Adrenal gland (tissue), 5 donors: Measurements from ENCODE around the gene SYT7.

Source experiments
- CTCF ChIP-seq, 6 experiments: fragments of 450-650 bp in 4 of 6; fragments of 200-600 bp in 2 of 6; sonication (generic) in 1 of 6; IDR thresholded peaks; 1 replicate in 5 of 6; 2 replicates in 1 of 6; pipeline versions ENCODE4 v1.5.1 to v1.8.0; 2016 to 2021; ENCODE audit warnings: antibody characterized with exemption in 6 of 6, mild to moderate bottlenecking in 2 of 6, moderate library complexity in 1 of 6
- POLR2A ChIP-seq, 2 donors: fragments of 450-650 bp; IDR thresholded peaks; one replicate each; pipeline ENCODE4 v1.6.1; 2017; ENCODE audit warnings: antibody characterized with exemption in 2 of 2, mild to moderate bottlenecking in 2 of 2, moderate library complexity in 1 of 2
- donor health status: DM: no; HTN: no; CAD: no.

GRCh38 chr11:61477126-61477525, 103.8 kb downstream of the SYT7 start:
- TF ChIP-seq POLR2A (IDR thresholded peaks at IDR 0.05) (no peak), CTCF (IDR thresholded peaks at IDR 0.05) (no peak)
